Measurements from ENCODE around the gene EML1.

EML1 gene

GRCh38 chr14:99803803-99804202 is 10.6 kb downstream of the EML1 start:
- DNase-seq (ENCODE audit: low read depth in 2 of 2), result no peak

DNA sequence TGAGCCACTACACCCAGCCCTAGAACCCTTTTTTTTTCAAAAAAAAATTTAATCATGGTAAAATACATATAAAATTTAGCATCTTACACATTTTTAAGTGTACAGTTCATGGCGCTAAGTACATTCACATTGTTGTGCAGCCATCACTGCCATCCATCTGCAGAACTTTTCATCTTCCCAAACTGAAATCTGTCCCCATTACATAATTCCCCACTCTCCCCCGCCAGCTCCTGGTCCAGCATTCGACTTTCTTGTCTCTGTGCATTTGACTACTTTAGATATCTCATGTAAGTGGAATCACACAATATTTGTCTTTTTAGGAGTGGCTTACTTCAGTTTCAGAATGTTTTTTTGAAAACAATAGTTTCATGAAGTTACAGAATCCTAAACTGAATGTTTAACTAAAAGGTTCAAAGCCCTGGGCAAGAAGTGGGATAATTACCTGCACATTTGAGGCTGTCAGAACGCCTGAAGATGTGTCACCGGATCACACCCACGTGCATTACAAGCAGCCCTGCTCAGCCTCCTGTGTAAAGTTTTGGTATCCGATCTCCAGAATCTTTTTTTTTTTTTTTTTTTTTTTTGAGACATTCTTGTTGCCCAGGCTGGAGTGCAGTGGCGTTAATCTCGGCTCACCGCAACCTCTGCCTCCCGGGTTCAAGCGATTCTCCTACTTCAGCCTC is 12.7 kb downstream of the EML1 start:
- DNase-seq (ENCODE audit: low read depth in 2 of 2), result no peak

DNA sequence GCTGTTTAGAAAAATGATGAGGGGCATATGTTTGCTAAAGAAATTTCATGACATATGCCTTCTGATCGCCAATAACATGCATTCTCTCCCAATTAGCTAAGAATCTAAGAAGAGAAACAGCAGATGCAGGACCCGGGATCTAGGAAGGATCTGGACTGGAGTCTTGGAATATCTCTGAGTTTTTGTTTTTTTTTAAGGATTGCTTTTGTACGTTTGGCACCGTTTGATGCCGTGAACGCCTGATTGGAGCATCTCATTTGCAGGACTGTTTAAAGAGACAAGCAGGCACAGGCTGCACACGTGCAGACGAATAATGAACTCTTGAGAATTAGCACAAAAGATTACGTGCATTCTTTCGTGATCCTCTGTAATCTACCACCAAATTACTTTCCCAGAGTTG is 13.6 kb downstream of the EML1 start:
- DNase-seq (ENCODE audit: low read depth in 2 of 2), result no peak

DNA sequence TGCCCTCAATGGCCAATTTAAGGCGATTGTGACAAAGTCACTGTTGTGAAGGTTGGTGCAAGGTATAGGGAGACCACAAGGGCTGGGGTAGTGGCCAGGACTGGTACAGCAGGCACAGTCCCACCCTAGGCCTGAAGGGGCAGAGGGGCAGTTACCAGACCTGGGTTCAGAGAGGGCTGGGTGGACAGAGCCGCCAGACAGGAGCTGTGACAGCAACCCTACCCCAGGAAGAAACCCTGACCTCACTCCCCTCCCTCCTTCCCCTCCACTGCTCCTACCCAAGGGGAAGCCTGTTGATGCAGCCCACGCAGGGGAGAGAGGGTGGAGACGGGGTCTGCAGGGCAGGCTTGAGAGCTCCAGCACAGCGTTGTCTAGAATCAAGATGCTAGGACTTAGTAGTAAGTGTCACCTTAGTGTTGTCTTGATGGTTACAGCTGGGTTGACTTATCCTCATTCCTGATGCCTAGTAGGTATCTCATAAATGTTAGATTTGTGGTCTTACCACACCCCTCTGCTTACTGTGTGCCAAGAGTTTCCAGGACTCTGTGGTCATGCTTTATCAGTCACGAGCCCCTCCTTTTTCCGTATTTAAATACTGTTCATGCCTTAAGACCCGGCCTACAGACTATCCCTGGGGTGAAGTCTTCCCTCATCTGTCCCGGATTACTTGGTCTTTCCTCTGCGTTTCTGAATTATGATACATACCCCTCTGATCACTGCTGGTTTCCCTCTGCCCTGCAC is 14.4 kb downstream of the EML1 start:
- DNase-seq (ENCODE audit: low read depth in 2 of 2), result no peak

GRCh38 chr14:99808154-99808505 is 14.9 kb downstream of the EML1 start:
- DNase-seq (ENCODE audit: low read depth in 2 of 2), result no peak

GRCh38 chr14:99808515-99808914 is 15.3 kb downstream of the EML1 start:
- no peak for DNase-seq (ENCODE audit: low read depth in 2 of 2)

GRCh38 chr14:99809360-99809759 is 16.1 kb downstream of the EML1 start:
- no peak for DNase-seq (ENCODE audit: low read depth in 2 of 2)

DNA sequence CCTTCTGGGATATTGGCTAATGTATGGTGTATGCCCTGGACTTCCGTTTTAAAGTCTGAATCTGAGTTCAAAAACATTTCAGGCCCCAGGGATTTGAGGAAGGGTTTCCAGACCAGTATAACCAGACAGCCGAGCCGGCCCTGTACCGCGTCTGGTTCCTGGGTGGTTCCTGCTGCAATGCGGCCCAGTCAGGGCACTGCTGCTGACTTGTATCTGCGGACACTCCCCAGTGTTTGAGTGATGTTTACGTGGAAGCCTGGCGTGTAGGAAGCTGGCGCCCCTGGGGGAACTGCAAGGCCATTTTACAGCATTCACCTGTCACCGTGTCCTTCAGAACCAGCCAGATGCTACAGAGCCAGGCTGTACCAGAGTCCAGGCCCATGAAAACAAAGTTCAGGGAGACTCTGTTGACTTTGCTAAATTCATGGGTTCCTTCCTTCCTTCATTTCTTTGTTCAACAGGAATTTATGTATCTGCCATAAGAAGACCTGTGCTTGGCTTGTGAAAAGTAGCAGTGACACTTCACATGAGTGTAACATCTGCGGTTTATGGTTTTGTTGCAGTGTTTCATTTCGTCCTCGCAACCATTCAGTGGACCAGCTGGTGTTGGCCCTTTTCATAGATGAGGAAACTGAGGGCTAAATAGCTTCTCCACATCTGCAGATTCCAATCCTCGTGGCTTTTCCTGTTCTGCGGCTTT is 16.8 kb downstream of the EML1 start:
- DNase-seq (ENCODE audit: low read depth in 2 of 2), result no peak

GRCh38 chr14:99810559-99810874 is 17.3 kb downstream of the EML1 start:
- DNase-seq (ENCODE audit: low read depth in 2 of 2), result no peak

- DNase-seq (ENCODE audit: low read depth in 2 of 2), result no peak
Measured at GRCh38 chr14:99812096-99812750, 19.0 kb downstream of the EML1 start.

GRCh38 chr14:99812892-99813291 is 19.7 kb downstream of the EML1 start:
- no peak for DNase-seq (ENCODE audit: low read depth in 2 of 2)

- DNase-seq (ENCODE audit: low read depth in 2 of 2), result no peak
Measured at GRCh38 chr14:99815696-99816095, 22.5 kb downstream of the EML1 start.

GRCh38 chr14:99816217-99816616 is 23.0 kb downstream of the EML1 start:
- DNase-seq (ENCODE audit: low read depth in 2 of 2), result no peak

DNA sequence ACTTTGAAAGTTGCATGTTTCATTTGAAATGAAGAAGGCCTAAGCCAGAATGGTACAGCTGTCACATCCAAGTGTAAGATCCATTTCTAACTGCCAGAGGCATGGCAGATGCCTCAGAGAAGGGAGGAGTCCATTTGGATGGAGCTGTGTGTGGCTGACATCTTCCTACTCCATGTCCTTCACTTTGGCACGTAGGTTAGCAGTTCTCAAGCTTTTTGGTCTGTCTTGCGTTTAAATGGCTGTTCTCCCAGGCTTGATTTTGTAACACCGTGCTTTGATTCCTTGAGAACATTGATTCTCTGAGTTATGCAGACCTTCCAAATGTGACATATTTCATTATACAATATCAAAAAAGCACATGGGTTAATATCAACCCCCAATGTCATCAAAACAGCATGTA is 23.4 kb downstream of the EML1 start:
- no peak for DNase-seq (ENCODE audit: low read depth in 2 of 2)

DNA sequence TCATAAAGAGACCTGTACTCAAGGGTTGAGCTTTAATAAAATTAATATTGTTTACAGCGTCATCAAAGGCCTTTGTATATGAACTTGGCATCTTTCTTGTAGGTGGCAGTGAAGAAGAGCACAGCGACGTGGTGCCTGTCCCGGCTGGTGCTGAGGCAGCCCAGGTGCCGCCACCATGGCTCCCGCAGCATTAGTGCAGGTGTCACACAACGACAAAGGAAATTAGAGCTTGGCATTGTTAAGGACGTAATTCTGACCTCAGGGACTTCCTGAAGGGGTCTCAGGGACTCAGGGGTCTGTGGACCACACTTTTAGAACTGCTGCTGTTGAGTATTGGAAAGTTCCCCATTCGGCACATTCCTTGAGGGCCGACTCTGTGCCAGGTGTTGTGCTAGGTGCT is 24.1 kb downstream of the EML1 start:
- DNase-seq (ENCODE audit: low read depth in 2 of 2), result no peak

GRCh38 chr14:99818503-99819036 is 25.4 kb downstream of the EML1 start:
- DNase-seq (ENCODE audit: low read depth in 2 of 2), result no peak

DNA sequence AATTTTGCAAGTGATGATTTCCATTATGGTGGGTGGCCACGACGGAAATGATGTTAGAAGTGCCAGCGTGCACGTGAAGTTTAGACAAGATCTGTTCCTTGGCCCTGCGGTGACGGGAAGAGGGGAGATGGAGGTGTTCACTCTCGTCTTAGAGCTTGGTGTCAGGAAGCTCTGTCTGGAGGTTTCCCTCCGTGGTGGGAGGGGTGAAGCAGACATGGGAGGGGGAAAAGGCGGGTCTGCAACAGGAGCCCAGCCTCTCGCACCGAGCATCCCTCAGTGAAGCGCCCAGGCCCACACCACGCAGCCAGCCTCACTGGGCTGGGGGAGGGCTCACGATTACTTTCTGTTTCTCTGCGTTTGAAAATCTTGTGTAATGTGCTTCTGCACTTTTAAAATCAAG is 26.3 kb downstream of the EML1 start:
- no peak for DNase-seq (ENCODE audit: low read depth in 2 of 2)

DNA sequence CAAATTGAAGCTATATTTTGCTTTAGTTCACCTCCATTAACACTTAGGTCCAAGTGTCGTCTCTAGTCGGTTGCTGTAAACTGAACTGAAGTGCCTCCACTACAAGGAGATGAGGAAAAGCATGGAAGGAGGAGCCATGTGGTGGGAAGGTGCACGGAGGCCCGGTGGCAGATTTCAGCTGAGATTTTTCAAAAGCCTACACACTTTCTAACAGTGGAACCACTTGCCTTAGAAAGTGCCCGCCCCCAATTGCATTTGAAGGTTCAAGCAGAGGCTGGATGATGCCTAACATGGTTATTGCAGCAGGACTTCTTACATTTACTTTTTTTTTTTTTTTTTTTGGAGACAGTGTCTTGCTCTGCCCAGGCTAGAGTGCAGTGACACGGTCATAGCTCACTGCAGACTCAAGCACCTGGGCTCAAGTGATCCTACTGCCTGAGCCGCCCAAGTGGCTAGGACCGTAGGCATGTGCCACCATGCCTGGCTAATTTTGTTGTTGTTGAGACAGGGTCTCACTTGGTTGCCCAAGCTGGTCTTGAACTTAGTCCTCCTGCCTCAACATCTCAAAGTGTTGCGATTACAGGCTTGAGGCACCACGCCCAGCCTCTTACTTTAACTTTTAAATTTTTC is 27.6 kb downstream of the EML1 start:
- DNase-seq (ENCODE audit: low read depth in 2 of 2), result no peak

GRCh38 chr14:99821519-99822508 is 28.6 kb downstream of the EML1 start:
- DNase-seq (ENCODE audit: low read depth in 2 of 2), result no peak

- no peak for DNase-seq (ENCODE audit: low read depth in 2 of 2)
Measured at GRCh38 chr14:99822800-99823455, 29.7 kb downstream of the EML1 start.
